ENCODE results near the gene CHSY3. TPM values are rescaled to one million over a fixed set of nuclear protein-coding genes. Genes with fewer than 3 reads are reported as not detected.

CHSY3 gene
- total RNA-seq, 1 donor from 2014 or later: 1.7 TPM

DNA sequence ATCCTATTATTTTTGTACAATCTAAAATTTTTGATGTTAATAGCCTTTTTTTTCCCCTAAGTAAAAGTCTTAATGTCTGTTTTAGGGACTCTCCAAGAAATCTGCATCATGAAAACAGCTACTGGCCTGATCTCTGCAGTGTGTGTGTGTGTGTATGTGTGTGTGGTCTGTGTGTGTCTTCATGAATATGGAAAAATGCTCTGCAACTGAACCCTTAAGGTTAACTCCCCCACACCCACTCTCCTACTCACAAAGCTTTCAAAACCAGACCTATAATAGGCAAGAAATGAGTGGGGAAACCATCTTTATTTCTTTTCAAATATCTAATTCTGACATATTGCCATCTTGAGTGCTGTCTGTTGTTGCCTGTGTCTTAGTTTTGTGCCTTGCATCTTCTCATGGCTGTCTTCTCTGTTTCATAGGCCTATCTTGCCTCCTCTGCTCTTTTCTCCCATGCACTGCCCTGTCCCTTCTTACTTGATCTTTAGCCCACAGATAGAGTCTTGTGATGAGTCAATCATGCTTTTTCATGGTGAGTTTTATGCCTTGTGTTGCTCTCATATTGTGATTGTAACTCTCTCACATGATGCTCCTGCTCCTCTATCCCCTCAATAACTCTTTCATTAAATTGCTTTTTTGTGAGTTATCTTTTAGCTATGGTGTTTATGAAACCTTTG lies 68.3 kb downstream of the CHSY3 start:
- no peak for DNase-seq (ENCODE audit: low read depth)
- H3K4me3 ChIP-seq (ENCODE audit: low read depth, low read length): no peak overlapping the region
- no peaks in the 10 kb centered on the region for H3K27me3 ChIP-seq (ENCODE audit: control insufficient read depth, insufficient read depth, low read length)
- TF ChIP-seq, protein P1, sequence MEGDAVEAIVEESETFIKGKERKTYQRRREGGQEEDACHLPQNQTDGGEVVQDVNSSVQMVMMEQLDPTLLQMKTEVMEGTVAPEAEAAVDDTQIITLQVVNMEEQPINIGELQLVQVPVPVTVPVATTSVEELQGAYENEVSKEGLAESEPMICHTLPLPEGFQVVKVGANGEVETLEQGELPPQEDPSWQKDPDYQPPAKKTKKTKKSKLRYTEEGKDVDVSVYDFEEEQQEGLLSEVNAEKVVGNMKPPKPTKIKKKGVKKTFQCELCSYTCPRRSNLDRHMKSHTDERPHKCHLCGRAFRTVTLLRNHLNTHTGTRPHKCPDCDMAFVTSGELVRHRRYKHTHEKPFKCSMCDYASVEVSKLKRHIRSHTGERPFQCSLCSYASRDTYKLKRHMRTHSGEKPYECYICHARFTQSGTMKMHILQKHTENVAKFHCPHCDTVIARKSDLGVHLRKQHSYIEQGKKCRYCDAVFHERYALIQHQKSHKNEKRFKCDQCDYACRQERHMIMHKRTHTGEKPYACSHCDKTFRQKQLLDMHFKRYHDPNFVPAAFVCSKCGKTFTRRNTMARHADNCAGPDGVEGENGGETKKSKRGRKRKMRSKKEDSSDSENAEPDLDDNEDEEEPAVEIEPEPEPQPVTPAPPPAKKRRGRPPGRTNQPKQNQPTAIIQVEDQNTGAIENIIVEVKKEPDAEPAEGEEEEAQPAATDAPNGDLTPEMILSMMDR (IDR thresholded peaks at IDR 0.05; ENCODE audit: insufficient read depth, low read length, poor library complexity, severe bottlenecking): no peak
- H3K36me3 ChIP-seq (ENCODE audit: control insufficient read depth, insufficient read depth, low read length): no peaks in the 10 kb centered on the region

DNA sequence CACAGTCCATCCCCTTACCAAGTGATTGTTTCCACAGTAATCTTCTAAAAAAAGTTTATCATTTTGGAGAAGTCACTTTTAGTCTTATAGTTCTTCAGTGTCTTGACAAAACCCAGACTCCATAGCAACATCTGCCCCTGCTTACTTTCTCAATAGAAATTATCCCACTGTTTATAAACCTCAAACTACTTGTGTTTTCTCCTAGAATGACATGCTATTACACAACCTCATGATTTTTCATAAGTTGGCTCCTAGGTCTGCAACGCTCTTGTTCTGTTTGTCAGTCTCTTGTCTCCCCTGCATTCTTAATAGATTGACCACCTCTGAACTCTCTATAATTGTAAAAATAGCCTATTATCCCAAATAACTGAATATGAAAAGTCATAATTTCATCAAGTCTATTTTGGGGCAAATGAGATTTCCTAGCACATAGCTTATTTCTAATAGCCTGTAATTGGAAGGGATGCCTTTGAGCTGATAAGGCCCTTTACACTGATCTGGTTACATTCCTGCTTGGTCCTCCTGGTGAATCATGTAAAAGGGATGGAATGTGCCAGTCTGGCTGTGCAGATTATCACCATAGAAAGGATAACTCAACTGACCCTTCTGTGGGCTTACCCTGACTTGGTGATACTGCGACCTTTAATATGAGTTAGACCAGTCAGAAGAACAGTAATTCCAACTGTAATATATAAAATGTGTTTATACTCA lies 69.6 kb downstream of the CHSY3 start:
- TF ChIP-seq, protein P1 (IDR thresholded peaks at IDR 0.05; ENCODE audit: insufficient read depth, low read length, poor library complexity, severe bottlenecking): no peak
- Histone ChIP-seq H3K27me3 (ENCODE audit: control insufficient read depth, insufficient read depth, low read length) (no peaks in the 10 kb centered on the region), H3K36me3 (ENCODE audit: control insufficient read depth, insufficient read depth, low read length) (no peaks in the 10 kb centered on the region), H3K4me3 (ENCODE audit: low read depth, low read length) (no peak overlapping the region)
- no peak for DNase-seq (ENCODE audit: low read depth)

DNA sequence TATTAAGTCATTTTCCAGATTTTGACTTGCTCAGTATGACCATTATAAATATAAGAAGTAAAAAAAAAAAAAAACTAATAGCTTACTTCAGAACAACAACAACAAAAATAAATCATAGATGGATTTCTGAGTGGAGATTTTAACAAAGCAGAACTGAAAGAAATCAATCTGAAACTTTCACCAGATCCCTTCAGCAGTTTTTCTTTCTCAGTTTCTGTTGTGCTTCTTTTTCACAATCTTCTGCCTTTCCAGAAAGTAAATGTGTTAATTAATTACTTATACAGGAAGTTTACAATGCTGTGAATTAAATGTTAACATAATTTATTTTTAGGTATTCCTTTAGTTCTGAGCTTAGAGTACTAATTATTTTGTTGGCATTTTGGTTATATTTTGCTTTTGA lies 73.5 kb downstream of the CHSY3 start:
- Histone ChIP-seq H3K27me3 (ENCODE audit: control insufficient read depth, insufficient read depth, low read length) (no peaks in the 10 kb centered on the region), H3K4me3 (ENCODE audit: low read depth, low read length) (no peak overlapping the region), H3K36me3 (ENCODE audit: control insufficient read depth, insufficient read depth, low read length) (no peaks in the 10 kb centered on the region)
- no peak for DNase-seq (ENCODE audit: low read depth)
- TF ChIP-seq, protein P1 (IDR thresholded peaks at IDR 0.05; ENCODE audit: insufficient read depth, low read length, poor library complexity, severe bottlenecking): no peak

DNA sequence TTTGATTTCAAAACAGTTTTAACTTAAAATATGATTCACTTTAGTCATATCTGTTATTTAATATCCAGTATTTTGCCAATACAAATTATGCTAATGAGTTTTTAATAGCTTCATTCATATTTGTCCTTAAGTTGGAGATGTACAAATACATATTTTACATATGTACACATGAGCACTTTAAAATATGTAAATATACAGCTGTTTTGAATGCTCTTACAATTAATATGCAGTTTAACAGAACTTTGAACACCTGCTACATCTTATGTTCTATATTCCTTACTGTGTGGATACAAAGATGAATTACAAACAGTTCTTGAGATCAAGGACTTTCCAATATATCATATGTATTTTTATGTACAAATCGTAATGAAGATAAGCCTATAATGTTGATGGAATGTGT lies 74.0 kb downstream of the CHSY3 start:
- no peaks in the 10 kb centered on the region for H3K27me3 ChIP-seq (ENCODE audit: control insufficient read depth, insufficient read depth, low read length)
- no peak for DNase-seq (ENCODE audit: low read depth)
- TF ChIP-seq, protein P1 (IDR thresholded peaks at IDR 0.05; ENCODE audit: insufficient read depth, low read length, poor library complexity, severe bottlenecking): no peak
- H3K36me3 ChIP-seq (ENCODE audit: control insufficient read depth, insufficient read depth, low read length): no peaks in the 10 kb centered on the region
- H3K4me3 ChIP-seq (ENCODE audit: low read depth, low read length): no peak overlapping the region

DNA sequence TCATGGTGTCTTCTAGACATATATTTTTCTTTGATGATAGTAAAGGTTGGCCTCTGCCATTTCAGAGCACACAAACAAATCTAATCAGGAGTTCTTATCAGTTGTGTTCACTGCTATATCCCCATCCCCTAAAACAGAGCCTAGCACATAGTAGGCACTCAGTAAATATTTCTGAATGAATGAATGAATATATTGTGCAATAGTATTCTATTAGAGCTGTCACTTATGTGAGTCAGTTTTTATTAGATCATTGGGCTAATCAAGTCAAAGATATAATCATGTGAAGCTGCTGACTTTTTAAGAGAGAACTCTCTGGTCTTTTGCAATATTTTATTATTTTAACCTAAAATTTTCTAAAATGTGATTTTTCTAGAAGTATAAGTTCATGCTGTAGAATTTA lies 84.2 kb downstream of the CHSY3 start:
- no peaks in the 10 kb centered on the region for H3K36me3 ChIP-seq (ENCODE audit: control insufficient read depth, insufficient read depth, low read length)
- no peak for DNase-seq (ENCODE audit: low read depth)
- H3K27me3 ChIP-seq (ENCODE audit: control insufficient read depth, insufficient read depth, low read length): no peaks in the 10 kb centered on the region
- H3K4me3 ChIP-seq (ENCODE audit: low read depth, low read length): no peak overlapping the region
- TF ChIP-seq, protein P1 (IDR thresholded peaks at IDR 0.05; ENCODE audit: insufficient read depth, low read length, poor library complexity, severe bottlenecking): no peak

All from kidney epithelial cell (primary cell).